GM12878 (cell line): Measurements from ENCODE around the gene FSIP1. TPM values are rescaled to one million over a fixed set of nuclear protein-coding genes. Genes with fewer than 3 reads are reported as not detected.

Experiments used
- ATAC-seq: fragments of 200-7000 bp; cut with Tn5 transposase; 3 replicates; pipeline ENCODE4 v1.9.1; 2020; ENCODE audit warnings: mild to moderate bottlenecking, moderate library complexity
- BruUV-seq: library from RNA; stranded (reverse); fragments of 400-500 nt; replicated peaks from 2 replicates; lab custom pipeline; 2021; lab: Mats Ljungman, UMichigan
- CTCF ChIA-PET: fragments of 300-600 bp; sonication (Branson Sonifier 250); formaldehyde crosslinking; extraction: SDS; loops from one replicate; lab custom pipeline; 2021; ENCODE audit warnings: inconsistent platforms; lab: Yijun Ruan, JAX
- POLR2A ChIA-PET: fragments of 350-600 bp; formaldehyde crosslinking; extraction: SDS; loops from one replicate; lab custom pipeline; 2021; ENCODE audit warnings: inconsistent platforms; lab: Charles Lee
- RAD21 ChIA-PET: fragments of 300-600 bp; sonication (Branson Sonifier 250); formaldehyde crosslinking; loops from one replicate; lab custom pipeline; 2023; ENCODE audit warnings: antibody characterized with exemption; ENCODE audit not compliant: unreplicated experiment; lab: Charles Lee
- SMC1A ChIA-PET: fragments of 300-600 bp; sonication (Branson Sonifier 250); formaldehyde crosslinking; loops from one replicate; lab custom pipeline; 2023; ENCODE audit not compliant: unreplicated experiment, uncharacterized antibody; lab: Charles Lee
- DNase-seq: peaks from one replicate; pipeline ENCODE4 v3.0.0-alpha.2; 2011; ENCODE audit warnings: low read depth, low spot score
- FAIRE-seq: peaks from 3 replicates; lab custom pipeline; 2011; peaks lifted over from hg19 to GRCh38; lab: Jason Lieb, UNC
- H2AFZ ChIP-seq: 2 replicates; pipeline ENCODE4 v1.6.0; 2011; ENCODE audit warnings: low read depth, low read length, control low read depth; ENCODE audit not compliant: control insufficient read depth
- H3K27ac ChIP-seq: 2 replicates; pipeline ENCODE4 v1.5.1; 2011; ENCODE audit warnings: control low read depth; ENCODE audit not compliant: control insufficient read depth, insufficient read depth
- H3K27me3 ChIP-seq, 2 experiments: replicated peaks in 1 of 2; 2 replicates each; pipeline versions ENCODE4 v1.6.0 to v1.6.1; 2011; ENCODE audit warnings: low read length in 1 of 2; ENCODE audit not compliant: control insufficient read depth in 2 of 2, insufficient read depth in 2 of 2
- H3K36me3 ChIP-seq, 2 experiments: 2 replicates each; pipeline ENCODE4 v1.5.1; 2011; ENCODE audit warnings: low read length in 1 of 2; ENCODE audit not compliant: control insufficient read depth in 2 of 2, insufficient read depth in 2 of 2
- H3K4me1 ChIP-seq: 2 replicates; pipeline ENCODE4 v1.6.1; 2011; ENCODE audit warnings: mild to moderate bottlenecking, low read length, moderate library complexity, mixed read lengths; ENCODE audit not compliant: control insufficient read depth, insufficient read depth
- H3K4me2 ChIP-seq: 2 replicates; pipeline ENCODE4 v1.6.0; 2011; ENCODE audit warnings: control low read depth; ENCODE audit not compliant: control insufficient read depth, insufficient read depth
- H3K4me3 ChIP-seq: fragments of 200-600 bp; sonication (generic); 2 replicates; pipeline ENCODE4 v1.5.1; 2016
- H3K79me2 ChIP-seq: 2 replicates; pipeline ENCODE4 v1.6.0; 2011; ENCODE audit warnings: low read length; ENCODE audit not compliant: control insufficient read depth, insufficient read depth
- H3K9ac ChIP-seq: 2 replicates; pipeline ENCODE4 v1.8.0; 2011; ENCODE audit warnings: low read length, control low read depth, mixed read lengths; ENCODE audit not compliant: control insufficient read depth, insufficient read depth
- H3K9me3 ChIP-seq: replicated peaks from 3 replicates; pipeline ENCODE4 v1.5.1; 2011; ENCODE audit warnings: mild to moderate bottlenecking, low read length; ENCODE audit not compliant: control insufficient read depth, insufficient read depth
- H4K20me1 ChIP-seq: 2 replicates; pipeline ENCODE4 v1.6.0; 2011; ENCODE audit not compliant: control insufficient read depth, insufficient read depth
- ASH2L ChIP-seq: fragments of 300-600, 200-600 bp; sonication (generic); IDR thresholded peaks from 2 replicates; pipeline ENCODE4 v1.6.1; 2017; ENCODE audit warnings: low read depth, mild to moderate bottlenecking, borderline replicate concordance
- CEBPB ChIP-seq, 2 experiments: fragments of 150-350 bp in 1 of 2; IDR thresholded peaks; 2 replicates each; pipeline ENCODE4 v1.6.1; 2012 to 2014; ENCODE audit warnings: low read depth in 2 of 2, low read length in 2 of 2, borderline replicate concordance in 1 of 2, inconsistent platforms in 1 of 2
- KDM1A ChIP-seq: fragments of 200-600 bp; sonication (generic); IDR thresholded peaks from 2 replicates; pipeline ENCODE4 v1.6.1; 2016; ENCODE audit warnings: borderline replicate concordance
- MEF2B ChIP-seq: fragments of 450-650 bp; IDR thresholded peaks from 2 replicates; pipeline ENCODE4 v1.6.1; 2018; ENCODE audit warnings: mild to moderate bottlenecking, moderate library complexity; ENCODE audit not compliant: partially characterized antibody, poor library complexity, severe bottlenecking
- MTA2 ChIP-seq: fragments of 450-650 bp; IDR thresholded peaks from 2 replicates; pipeline ENCODE4 v1.6.1; 2016; ENCODE audit warnings: low read depth, mild to moderate bottlenecking, moderate library complexity
- MXI1 ChIP-seq: fragments of 150-350 bp; IDR thresholded peaks from 2 replicates; pipeline ENCODE4 v1.6.1; 2011; ENCODE audit warnings: low read depth, mild to moderate bottlenecking, inconsistent platforms, low read length, improper control_type of control experiment
- RELA ChIP-seq: fragments of 450-650 bp; IDR thresholded peaks from 2 replicates; pipeline ENCODE4 v1.8.0; 2014; ENCODE audit warnings: borderline replicate concordance; ENCODE audit not compliant: partially characterized antibody
- TBL1XR1 ChIP-seq: IDR thresholded peaks from 2 replicates; pipeline ENCODE4 v1.6.1; 2012; ENCODE audit warnings: low read depth, low read length, improper control_type of control experiment
- TCF3 ChIP-seq: IDR thresholded peaks from 2 replicates; pipeline ENCODE4 v1.6.1; 2012; ENCODE audit warnings: low read depth, mild to moderate bottlenecking, low read length, borderline replicate concordance; ENCODE audit not compliant: insufficient read depth
- USF2 ChIP-seq: IDR thresholded peaks from 2 replicates; pipeline ENCODE4 v1.6.1; 2011; ENCODE audit warnings: low read depth, low read length, improper control_type of control experiment, borderline replicate concordance
- ZBTB4 ChIP-seq: fragments of 450-650 bp; formaldehyde crosslinking; IDR thresholded peaks from 2 replicates; pipeline ENCODE4 v1.4.0; 2022; ENCODE audit warnings: mild to moderate bottlenecking, moderate library complexity
- WGBS: methylation state at CpG from one replicate; pipeline ENCODE4 v1.1.6; 2016; ENCODE audit warnings: low lambda C conversion rate; ENCODE audit not compliant: insufficient replicate concordance, insufficient coverage; ENCODE audit errors: missing lambda C conversion rate; 5-methylcytosine and 5-hydroxymethylcytosine counted together
- in situ Hi-C: fragments of 300-500 bp; cut with MboI; formaldehyde crosslinking; loops from 9 replicates; pipeline ENCODE4 v1.14.3; 2018; ENCODE audit warnings: mixed read lengths
- intact Hi-C: fragments of 100-400 bp; cut with micrococcal nuclease; formaldehyde crosslinking; loops from one replicate; pipeline ENCODE4 v1.14.2; 2022; ENCODE audit not compliant: unreplicated experiment
- polyA plus RNA-seq, 11 experiments: library from polyadenylated mRNA; depleted of rRNA in 4 of 11; unstranded in 6 of 11; stranded (reverse) in 5 of 11; fragments of >200 nt; fragmentation: Nextera tagmentation in 4 of 11; fragmentation: Illumina TruSeq in 1 of 11; extraction: Ambion mirVana in 4 of 11; extraction: Trizol in 1 of 11; gene quantifications; 1 replicate in 1 of 11; 2 replicates in 10 of 11; pipeline versions ENCODE4 v1.2.1 to v1.2.3, GENCODE V29; 2011 to 2016; ENCODE audit warnings: inconsistent platforms in 2 of 11, missing spikeins in 2 of 11, low read depth in 1 of 11
- total RNA-seq, 4 experiments: library from RNA; depleted of rRNA in 3 of 4; stranded (reverse); fragments of >200 nt in 3 of 4; fragmentation: Illumina TruSeq in 1 of 4; extraction: Trizol in 1 of 4; gene quantifications; 2 replicates each; pipeline versions ENCODE4 v1.2.1 to v1.2.3, GENCODE V29; 2013 to 2021
- TF ChIP-seq, protein P1 (sequence below): IDR thresholded peaks from 2 replicates; pipeline ENCODE4 v1.6.1; 2011; ENCODE audit warnings: borderline replicate concordance, low read depth, mild to moderate bottlenecking, moderate library complexity, low read length; ENCODE audit not compliant: insufficient read depth, poor library complexity, severe bottlenecking
- TF ChIP-seq, protein P2 (sequence below): IDR thresholded peaks from 2 replicates; pipeline ENCODE4 v1.6.1; 2012; ENCODE audit warnings: low read length, inconsistent platforms
- TF ChIP-seq, protein P3 (sequence below): IDR thresholded peaks from 2 replicates; pipeline ENCODE4 v1.6.1; 2012; ENCODE audit warnings: low read depth, low read length, improper control_type of control experiment
- TF ChIP-seq, protein P4 (sequence below): fragments of 450-650 bp; IDR thresholded peaks from 2 replicates; pipeline ENCODE4 v1.6.1; 2016; ENCODE audit warnings: mild to moderate bottlenecking

FSIP1 gene
- total and polyA plus RNA-seq, 10 of the 15 experiments (the other 5 are each of a cell fraction or from before 2014, with no cell fraction given): 0.15 to 0.67 (median 0.35) TPM

DNA sequence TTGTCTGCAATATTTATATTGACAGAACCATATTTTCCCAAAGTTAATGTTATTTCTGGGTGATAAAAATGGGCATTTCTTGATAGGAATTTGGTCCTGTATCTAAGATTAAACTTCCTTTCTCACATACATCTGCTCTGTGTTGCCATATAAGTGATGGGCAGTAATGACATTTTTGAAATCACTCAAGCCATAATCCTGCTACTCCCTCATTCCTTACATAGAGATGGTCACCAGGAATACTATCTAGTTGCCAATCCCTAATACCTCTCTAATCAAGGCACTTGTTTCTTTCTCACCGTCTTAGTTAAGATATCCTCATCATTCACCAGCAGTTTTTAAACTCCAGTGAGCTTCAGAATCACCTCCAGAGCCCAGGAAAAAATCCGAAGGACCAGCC lies 68.4 kb downstream of the FSIP1 start:
- WGBS: 20% methylated on average over 2 of the region's 2 CpGs
- H3K4me2 ChIP-seq: no peak overlapping the region
- no peaks in the 10 kb centered on the region for H3K79me2 ChIP-seq
- BruUV-seq: no TSS peak
- no peaks in the 10 kb centered on the region for H3K4me1 ChIP-seq
- ATAC-seq (no peak), DNase-seq (no peak), FAIRE-seq (no peak)
- SMC1A ChIA-PET: interaction anchor here (1.9 to 3.6 kb wide), 2 partner anchors 10 to 44 kb away, joined by 3 to 16 read pairs; no protein-coding TSS in a partner anchor
- H3K27me3 ChIP-seq: no peaks in the 10 kb centered on the region
- H3K4me3 ChIP-seq: no peak overlapping the region
- RAD21 ChIA-PET: interaction anchor here (1.6 kb wide), 1 partner anchor 43 kb away, joined by 6 read pairs; no protein-coding TSS in a partner anchor
- POLR2A ChIA-PET: no interaction called here
- CTCF ChIA-PET: interaction anchor here (3.4 kb wide), 1 partner anchor 43 kb away, joined by 19 read pairs; no protein-coding TSS in a partner anchor
- no peak overlapping the region for H2AFZ ChIP-seq
- no peak overlapping the region for H3K9ac ChIP-seq
- no peak overlapping the region for H3K27ac ChIP-seq
- H3K36me3 ChIP-seq: no peaks in the 10 kb centered on the region
- no peaks in the 10 kb centered on the region for H4K20me1 ChIP-seq
- intact Hi-C loops (no loop called here), in situ Hi-C loops (no loop called here)
- H3K9me3 ChIP-seq: no peaks in the 10 kb centered on the region
- TF ChIP-seq MXI1 (no peak), ASH2L (no peak), TCF3 (no peak), MTA2 (no peak), ZBTB4 (CRISPR knock-in tag) (no peak), MEF2B (no peak), USF2 (no peak), RELA (no peak), CEBPB (IDR thresholded peaks at IDR 0.05; ENCODE audit: borderline replicate concordance in 1 of 2, low read depth in 2 of 2, low read length in 2 of 2) (no peak), KDM1A (no peak), TBL1XR1 (no peak)
- TF ChIP-seq, protein P1, sequence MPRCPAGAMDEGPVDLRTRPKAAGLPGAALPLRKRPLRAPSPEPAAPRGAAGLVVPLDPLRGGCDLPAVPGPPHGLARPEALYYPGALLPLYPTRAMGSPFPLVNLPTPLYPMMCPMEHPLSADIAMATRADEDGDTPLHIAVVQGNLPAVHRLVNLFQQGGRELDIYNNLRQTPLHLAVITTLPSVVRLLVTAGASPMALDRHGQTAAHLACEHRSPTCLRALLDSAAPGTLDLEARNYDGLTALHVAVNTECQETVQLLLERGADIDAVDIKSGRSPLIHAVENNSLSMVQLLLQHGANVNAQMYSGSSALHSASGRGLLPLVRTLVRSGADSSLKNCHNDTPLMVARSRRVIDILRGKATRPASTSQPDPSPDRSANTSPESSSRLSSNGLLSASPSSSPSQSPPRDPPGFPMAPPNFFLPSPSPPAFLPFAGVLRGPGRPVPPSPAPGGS: no peak
- TF ChIP-seq, protein P2, sequence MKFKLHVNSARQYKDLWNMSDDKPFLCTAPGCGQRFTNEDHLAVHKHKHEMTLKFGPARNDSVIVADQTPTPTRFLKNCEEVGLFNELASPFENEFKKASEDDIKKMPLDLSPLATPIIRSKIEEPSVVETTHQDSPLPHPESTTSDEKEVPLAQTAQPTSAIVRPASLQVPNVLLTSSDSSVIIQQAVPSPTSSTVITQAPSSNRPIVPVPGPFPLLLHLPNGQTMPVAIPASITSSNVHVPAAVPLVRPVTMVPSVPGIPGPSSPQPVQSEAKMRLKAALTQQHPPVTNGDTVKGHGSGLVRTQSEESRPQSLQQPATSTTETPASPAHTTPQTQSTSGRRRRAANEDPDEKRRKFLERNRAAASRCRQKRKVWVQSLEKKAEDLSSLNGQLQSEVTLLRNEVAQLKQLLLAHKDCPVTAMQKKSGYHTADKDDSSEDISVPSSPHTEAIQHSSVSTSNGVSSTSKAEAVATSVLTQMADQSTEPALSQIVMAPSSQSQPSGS: no peak
- TF ChIP-seq, protein P3, sequence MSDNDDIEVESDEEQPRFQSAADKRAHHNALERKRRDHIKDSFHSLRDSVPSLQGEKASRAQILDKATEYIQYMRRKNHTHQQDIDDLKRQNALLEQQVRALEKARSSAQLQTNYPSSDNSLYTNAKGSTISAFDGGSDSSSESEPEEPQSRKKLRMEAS: no peak
- TF ChIP-seq, protein P4, sequence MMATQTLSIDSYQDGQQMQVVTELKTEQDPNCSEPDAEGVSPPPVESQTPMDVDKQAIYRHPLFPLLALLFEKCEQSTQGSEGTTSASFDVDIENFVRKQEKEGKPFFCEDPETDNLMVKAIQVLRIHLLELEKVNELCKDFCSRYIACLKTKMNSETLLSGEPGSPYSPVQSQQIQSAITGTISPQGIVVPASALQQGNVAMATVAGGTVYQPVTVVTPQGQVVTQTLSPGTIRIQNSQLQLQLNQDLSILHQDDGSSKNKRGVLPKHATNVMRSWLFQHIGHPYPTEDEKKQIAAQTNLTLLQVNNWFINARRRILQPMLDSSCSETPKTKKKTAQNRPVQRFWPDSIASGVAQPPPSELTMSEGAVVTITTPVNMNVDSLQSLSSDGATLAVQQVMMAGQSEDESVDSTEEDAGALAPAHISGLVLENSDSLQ: no peak
